Measurements from ENCODE around the gene CDK5RAP3. TPM values are rescaled to one million over a fixed set of nuclear protein-coding genes. Genes with fewer than 3 reads are reported as not detected.

Gene CDK5RAP3
- total and polyA plus RNA-seq, 2 of the 13 experiments (the other 11 are each of a cell fraction or from before 2014, with no cell fraction given), result 128 to 154 TPM

GRCh38 chr17:47941246-47942095 lies 29.4 kb upstream of the CDK5RAP3 start, which contains the start of gene PNPO (continued):
- TF ChIP-seq ZBTB40 (IDR thresholded peaks at IDR 0.05) (no peak), ZBTB40 (CRISPR knock-in tag; IDR thresholded peaks at IDR 0.05) (peak; percentile 88), ZNF501 (CRISPR knock-in tag; IDR thresholded peaks at IDR 0.05) (peak; percentile 99), SOX6 (IDR thresholded peaks at IDR 0.05) (no peak), SOX6 (CRISPR knock-in tag; IDR thresholded peaks at IDR 0.05) (peak; percentile 55), CERS6 (CRISPR knock-in tag; IDR thresholded peaks at IDR 0.05) (peak; percentile 56), RERE (CRISPR knock-in tag; IDR thresholded peaks at IDR 0.05; ENCODE audit: low read depth) (peak; percentile 10; the same call in 1 of the 2 replicates), POLR2AphosphoS2 (IDR thresholded peaks at IDR 0.05; ENCODE audit: low read depth, low read length) (peak; percentile 76; the same call in 1 of the 2 replicates), ZNF775 (CRISPR knock-in tag; IDR thresholded peaks at IDR 0.05; ENCODE audit: borderline replicate concordance) (no peak), ZNF496 (CRISPR knock-in tag; IDR thresholded peaks at IDR 0.05; ENCODE audit: insufficient replicate concordance) (no peak), ZNF773 (CRISPR knock-in tag; IDR thresholded peaks at IDR 0.05; ENCODE audit: borderline replicate concordance) (peak; percentile 81; the same call in 1 of the 2 replicates), LCORL (IDR thresholded peaks at IDR 0.05) (no peak), LCORL (CRISPR knock-in tag; IDR thresholded peaks at IDR 0.05) (peak; percentile 84), U2AF2 (IDR thresholded peaks at IDR 0.05; ENCODE audit: low read depth, low read length) (no peak)
